Stomach (tissue), 9 donors: Measurements from ENCODE around the gene DNAJB8. TPM values are rescaled to one million over a fixed set of nuclear protein-coding genes. Genes with fewer than 3 reads are reported as not detected.

Experiments used
- DNase-seq, 2 donors: peaks; one replicate each; pipeline versions ENCODE4 v3.0.0 to v3.0.0-alpha.2; 2013 to 2019
- H3K27ac ChIP-seq, 5 donors: fragments of 200-600 bp in 4 of 5; sonication (generic) in 4 of 5; one replicate each; pipeline ENCODE4 v1.5.1; 2013 to 2019; ENCODE audit warnings: mild to moderate bottlenecking in 1 of 5, moderate library complexity in 1 of 5
- H3K27me3 ChIP-seq, 3 donors: fragments of 200-600 bp; sonication (generic); one replicate each; pipeline ENCODE4 v1.5.1; 2017 to 2019; ENCODE audit warnings: mixed run types in 1 of 3
- H3K36me3 ChIP-seq, 4 donors: fragments of 200-600 bp; sonication (generic); 1 replicate in 3 of 4; 2 replicates in 1 of 4; pipeline ENCODE4 v1.5.1; 2016 to 2019
- H3K4me1 ChIP-seq, 4 donors: fragments of 200-600 bp; sonication (generic); one replicate each; pipeline ENCODE4 v1.5.1; 2016 to 2019
- H3K4me3 ChIP-seq, 4 donors: fragments of 200-600 bp; sonication (generic) in 3 of 4; one replicate each; pipeline ENCODE4 v1.5.1; 2016 to 2019; ENCODE audit warnings: mild to moderate bottlenecking in 1 of 4
- H3K9me3 ChIP-seq, 4 donors: fragments of 200-600 bp; sonication (generic); one replicate each; pipeline ENCODE4 v1.5.1; 2016 to 2019
- CTCF ChIP-seq, 7 experiments: fragments of 450-650 bp in 4 of 7; fragments of 200-600 bp in 3 of 7; sonication (generic) in 3 of 7; IDR thresholded peaks; one replicate each; pipeline ENCODE4 v1.5.1; 2016 to 2019; ENCODE audit warnings: antibody characterized with exemption in 7 of 7, control low read depth in 2 of 7, mild to moderate bottlenecking in 1 of 7
- EP300 ChIP-seq: sonication (generic); formaldehyde crosslinking; IDR thresholded peaks from one replicate; pipeline ENCODE4 v1.6.1; 2017; ENCODE audit warnings: antibody characterized with exemption
- POLR2A ChIP-seq, 4 donors: fragments of 450-650 bp; IDR thresholded peaks; one replicate each; pipeline ENCODE4 v1.6.1; 2016; ENCODE audit warnings: antibody characterized with exemption in 4 of 4, control low read depth in 2 of 4, mild to moderate bottlenecking in 1 of 4, moderate library complexity in 1 of 4
- POLR2AphosphoS5 ChIP-seq, 3 donors: sonication (generic); formaldehyde crosslinking; IDR thresholded peaks; one replicate each; pipeline ENCODE4 v1.6.1; 2016; ENCODE audit warnings: antibody characterized with exemption in 3 of 3
- WGBS, 5 donors: extraction: QIAGEN DNeasy Blood & Tissue Kit in 3 of 5; methylation state at CpG; one replicate each; pipeline versions ENCODE4 v1.1.5 to v1.1.7; 2013 to 2018; 5-methylcytosine and 5-hydroxymethylcytosine counted together
- intact Hi-C: fragments of 100-400 bp; cut with DNase I; formaldehyde crosslinking; loops from one replicate; pipeline ENCODE4 v1.15.1; 2023; ENCODE audit warnings: low total_unique reads
- polyA plus RNA-seq, 3 donors: library from polyadenylated mRNA; stranded (reverse); fragments of 200-250 nt; gene quantifications; one replicate each; pipeline ENCODE4 v1.2.3, GENCODE V29; 2013
- total RNA-seq, 5 donors: library from RNA; depleted of rRNA; stranded (reverse); fragments of >200 nt; gene quantifications; one replicate each; pipeline versions ENCODE4 v1.1.0 to v1.2.3, GENCODE V29; 2014 to 2016
- donor health status: healthy with polysubstance abuse.
- donor health status: Bipolar disorder and iron deficiency.
- donor health status: healthy.

Gene DNAJB8
- total and polyA plus RNA-seq, 8 donors: not detected

GRCh38 chr3:128463771-128464170 lies 2.9 kb downstream of the DNAJB8 start:
- H3K27ac ChIP-seq: no peak overlapping the region

GRCh38 chr3:128463354-128463753 lies 3.3 kb downstream of the DNAJB8 start:
- WGBS, 5 donors: 66 to 79% (median 74%) methylated on average over 3 to 11 of the region's 11 CpGs
- no peak overlapping the region for H3K27ac ChIP-seq
- TF ChIP-seq POLR2A (IDR thresholded peaks at IDR 0.05) (no peak), CTCF (IDR thresholded peaks at IDR 0.05) (no peak), POLR2AphosphoS5 (IDR thresholded peaks at IDR 0.05) (no peak), EP300 (no peak)
- intact Hi-C loops: no loop called here
- H3K36me3 ChIP-seq: no peaks in the 10 kb centered on the region
- DNase-seq: no peak
- H3K4me3 ChIP-seq: no peak overlapping the region
- peaks cover 0 to 30% (median 0%) of the 10 kb centered on the region in 3 donors for H3K27me3 ChIP-seq
- no peaks in the 10 kb centered on the region for H3K9me3 ChIP-seq
- H3K4me1 ChIP-seq: no peaks in the 10 kb centered on the region

More at GRCh38 chr3:128463771-128464170, 2.9 kb downstream of the DNAJB8 start:
- no peak for DNase-seq
- Histone ChIP-seq H3K4me3 (no peak overlapping the region), H3K4me1 (no peaks in the 10 kb centered on the region), H3K9me3 (no peaks in the 10 kb centered on the region), H3K27me3 (peaks cover 0 to 34% (median 0%) of the 10 kb centered on the region in 3 donors), H3K36me3 (no peaks in the 10 kb centered on the region)
- TF ChIP-seq CTCF (IDR thresholded peaks at IDR 0.05) (no peak), POLR2AphosphoS5 (IDR thresholded peaks at IDR 0.05) (no peak), POLR2A (IDR thresholded peaks at IDR 0.05) (no peak), EP300 (no peak)
- intact Hi-C loops: no loop called here
- WGBS, 5 donors: 81 to 92% (median 90%) methylated on average over 10 of the region's 10 CpGs

DNA sequence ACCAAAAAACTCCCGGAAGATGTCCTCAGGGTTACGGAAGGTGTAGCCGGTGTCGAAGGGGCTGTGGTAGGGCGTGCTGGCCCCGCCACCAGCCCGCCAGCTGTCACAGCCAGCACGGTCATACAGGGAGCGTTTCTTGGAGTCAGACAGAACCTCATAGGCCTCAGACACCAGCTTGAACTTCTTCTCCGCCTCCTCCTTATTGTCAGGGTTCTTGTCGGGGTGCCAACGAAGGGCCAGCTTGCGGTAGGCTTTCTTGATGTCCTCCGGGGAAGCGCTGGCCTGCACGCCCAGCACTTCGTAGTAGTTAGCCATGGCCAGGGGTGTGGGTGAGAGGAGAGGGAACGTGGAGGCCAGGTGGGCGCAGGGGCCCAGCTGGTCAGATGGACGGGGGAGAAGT lies 3.8 kb downstream of the DNAJB8 start:
- no peaks in the 10 kb centered on the region for H3K4me1 ChIP-seq
- H3K27me3 ChIP-seq: peaks cover 0 to 26% (median 0%) of the 10 kb centered on the region in 3 donors
- intact Hi-C loops: no loop called here
- H3K4me3 ChIP-seq: no peak overlapping the region
- H3K9me3 ChIP-seq: no peaks in the 10 kb centered on the region
- 88 to 93% (median 89%) methylated on average over 18 to 20 of the region's 20 CpGs for WGBS, 5 donors
- DNase-seq: no peak
- no peak overlapping the region for H3K27ac ChIP-seq
- no peaks in the 10 kb centered on the region for H3K36me3 ChIP-seq
- TF ChIP-seq CTCF (IDR thresholded peaks at IDR 0.05) (no peak), EP300 (no peak), POLR2AphosphoS5 (IDR thresholded peaks at IDR 0.05) (no peak), POLR2A (IDR thresholded peaks at IDR 0.05) (no peak)

DNA sequence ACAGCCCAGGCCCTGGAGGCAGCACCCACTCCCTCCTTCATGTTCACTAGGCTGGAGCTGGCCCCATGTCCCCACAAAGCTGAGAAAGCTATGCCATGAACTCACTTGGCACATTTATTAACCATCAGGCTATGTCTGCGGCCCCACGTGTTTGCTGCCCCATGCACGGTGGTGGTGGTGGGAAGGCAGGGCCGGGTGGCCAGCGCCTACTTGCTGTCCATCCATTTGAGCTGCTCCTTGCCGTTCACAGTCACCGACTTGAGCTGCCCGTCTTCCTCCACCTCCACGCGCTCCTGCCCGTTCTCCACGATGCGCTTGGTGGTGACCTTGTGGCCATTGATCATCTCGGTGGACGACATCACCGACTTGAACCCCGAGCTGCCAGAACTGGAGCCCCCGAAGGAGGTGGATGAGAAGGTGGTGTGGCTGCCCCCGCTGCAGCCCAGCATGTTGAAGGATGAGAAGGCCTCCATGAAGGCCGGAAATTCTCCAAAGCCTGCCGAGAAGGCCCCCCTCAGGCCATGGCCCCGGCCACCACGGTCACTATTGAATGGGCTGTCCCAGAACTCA lies 4.3 kb downstream of the DNAJB8 start:
- DNase-seq: no peak
- intact Hi-C loops: no loop called here
- 91 to 93% (median 93%) methylated on average over 15 to 23 of the region's 23 CpGs for WGBS, 5 donors
- Histone ChIP-seq H3K36me3 (no peaks in the 10 kb centered on the region), H3K4me1 (no peaks in the 10 kb centered on the region), H3K27ac (no peak overlapping the region), H3K9me3 (no peaks in the 10 kb centered on the region), H3K27me3 (peaks cover 0 to 24% (median 2%) of the 10 kb centered on the region in 3 donors), H3K4me3 (no peak overlapping the region)
- TF ChIP-seq CTCF (IDR thresholded peaks at IDR 0.05) (no peak), POLR2A (IDR thresholded peaks at IDR 0.05) (no peak), EP300 (no peak), POLR2AphosphoS5 (IDR thresholded peaks at IDR 0.05) (no peak)
